ENCODE measurements around the gene PRKCA.
A peak's percentile ranks its signal among the peaks of the same experiment; 100 is the strongest.

PRKCA gene

GRCh38 chr17:66831383-66832210 is 529.2 kb downstream of the PRKCA start:
- no peak for DNase-seq

- no peak for DNase-seq
These were observed 530.8 kb downstream of the PRKCA start for GRCh38 chr17:66833201-66833600.

- DNase-seq: no peak
These were observed 532.1 kb downstream of the PRKCA start for GRCh38 chr17:66834426-66834918.

GRCh38 chr17:66834919-66835454 is 532.6 kb downstream of the PRKCA start, which contains the start of gene CACNG5:
CACNG5 (plus strand) TSS chr17:66835117; CDS start chr17:66877333, 42,216 bp downstream.
- DNase-seq: peak; percentile 81

- DNase-seq: peak; percentile 34
These were observed 533.1 kb downstream of the PRKCA start for GRCh38 chr17:66835476-66835875.

GRCh38 chr17:66836063-66837005 is 533.9 kb downstream of the PRKCA start:
- no peak for DNase-seq

- no peak for DNase-seq
These were observed 534.8 kb downstream of the PRKCA start for GRCh38 chr17:66837226-66837625.

- DNase-seq: no peak
These were observed 535.7 kb downstream of the PRKCA start for GRCh38 chr17:66837885-66838665.

- DNase-seq: no peak
These were observed 537.2 kb downstream of the PRKCA start for GRCh38 chr17:66839616-66840015.

GRCh38 chr17:66840061-66840460 is 537.6 kb downstream of the PRKCA start:
- peak; percentile 70 for DNase-seq

- DNase-seq: peak; percentile 43
These were observed 538.9 kb downstream of the PRKCA start for GRCh38 chr17:66841328-66841727.

- no peak for DNase-seq
These were observed 539.3 kb downstream of the PRKCA start for GRCh38 chr17:66841744-66842143.

GRCh38 chr17:66842505-66842904 is 540.1 kb downstream of the PRKCA start:
- no peak for DNase-seq

GRCh38 chr17:66842959-66843358 is 540.5 kb downstream of the PRKCA start:
- no peak for DNase-seq

GRCh38 chr17:66843627-66844026 is 541.2 kb downstream of the PRKCA start:
- DNase-seq: peak; percentile 52

- no peak for DNase-seq
These were observed 545.3 kb downstream of the PRKCA start for GRCh38 chr17:66847704-66848103.

GRCh38 chr17:66848496-66848895 is 546.1 kb downstream of the PRKCA start:
- no peak for DNase-seq

- no peak for DNase-seq
These were observed 546.7 kb downstream of the PRKCA start for GRCh38 chr17:66849032-66849655.

- no peak for DNase-seq
These were observed 547.6 kb downstream of the PRKCA start for GRCh38 chr17:66849851-66850580.

GRCh38 chr17:66850692-66851091 is 548.3 kb downstream of the PRKCA start:
- no peak for DNase-seq

GRCh38 chr17:66855204-66855603 is 552.8 kb downstream of the PRKCA start:
- peak; percentile 37 for DNase-seq

Measured in NCI-H69 (cell line).